Amygdala (tissue), 56 donors: ENCODE measurements around the gene RIPOR3.

ENCODE experiments used
- DNase-seq, 56 donors: peaks; one replicate each; lab custom pipeline; 2025; lab: John Stamatoyannopoulos, UW

Gene RIPOR3

GRCh38 chr20:50595433-50595895 lies 95.9 kb downstream of the RIPOR3 start:
- DNase-seq = no peak

- DNase-seq = no peak
Measured at GRCh38 chr20:50594591-50595432, 96.5 kb downstream of the RIPOR3 start.

DNA sequence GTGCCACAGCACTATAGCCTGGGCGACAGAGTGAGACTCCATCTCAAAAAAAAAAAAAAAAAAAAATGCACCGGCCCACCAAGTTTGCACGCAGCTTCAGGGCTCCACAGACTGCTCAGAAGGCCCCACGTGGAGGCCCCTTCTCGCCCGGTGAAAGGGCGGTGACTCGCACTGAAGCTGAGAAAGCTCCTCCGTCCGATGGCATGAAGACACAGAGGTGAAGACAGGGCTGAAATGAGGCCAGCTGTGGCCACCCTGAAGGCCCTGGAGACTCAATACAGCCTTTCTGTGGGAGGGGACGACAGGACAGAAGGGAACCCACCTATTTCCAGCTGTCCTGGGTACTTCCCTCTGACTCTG lies 97.1 kb downstream of the RIPOR3 start:
- no peak for DNase-seq

GRCh38 chr20:50593005-50593335 lies 98.4 kb downstream of the RIPOR3 start:
- DNase-seq = no peak

GRCh38 chr20:50592282-50593004 lies 98.9 kb downstream of the RIPOR3 start:
- DNase-seq = peak in 2 of 56 donors; percentile 17 to 18

- DNase-seq = no peak
Measured at GRCh38 chr20:50591233-50591852, 100.0 kb downstream of the RIPOR3 start.

- no peak for DNase-seq
Measured at GRCh38 chr20:50590348-50590664, 101.0 kb downstream of the RIPOR3 start.

DNA sequence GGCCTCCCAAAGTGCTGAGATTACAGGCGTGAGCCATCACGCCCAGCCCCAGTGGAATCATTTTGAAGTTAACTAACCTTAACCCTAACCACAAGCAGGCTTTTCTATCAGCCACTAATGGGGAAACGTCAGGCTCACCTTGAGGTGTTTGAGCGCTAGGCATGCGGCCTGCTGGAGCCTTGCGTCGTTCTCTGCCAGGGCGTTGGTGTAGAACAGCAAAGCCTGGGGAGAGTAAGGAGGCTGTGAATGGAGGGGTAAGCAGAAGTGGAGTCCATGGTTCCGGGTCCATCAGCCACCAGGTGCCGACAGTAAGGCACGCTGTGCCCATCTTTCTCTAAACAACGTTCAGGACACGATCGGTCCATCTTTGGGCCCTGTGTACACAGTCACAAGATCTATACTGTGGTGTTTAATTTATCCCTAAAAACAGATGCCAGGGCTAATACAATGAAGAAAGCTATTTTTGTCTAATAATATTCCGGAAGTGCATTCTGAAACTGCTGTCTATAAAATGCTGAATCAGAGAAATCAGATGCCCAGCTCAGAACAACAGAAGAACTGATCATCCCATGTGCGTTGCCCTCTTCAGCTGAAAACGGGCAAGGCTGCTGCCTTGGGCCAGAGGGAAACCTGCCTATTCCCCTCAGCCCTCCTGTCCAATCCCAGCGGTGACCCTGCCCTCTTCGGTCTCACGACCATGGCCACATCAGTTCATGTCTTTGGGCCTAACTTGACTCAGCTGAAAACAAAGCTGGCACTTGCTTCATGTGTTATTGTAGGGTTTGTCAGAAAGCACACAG lies 101.6 kb downstream of the RIPOR3 start:
- no peak for DNase-seq

DNA sequence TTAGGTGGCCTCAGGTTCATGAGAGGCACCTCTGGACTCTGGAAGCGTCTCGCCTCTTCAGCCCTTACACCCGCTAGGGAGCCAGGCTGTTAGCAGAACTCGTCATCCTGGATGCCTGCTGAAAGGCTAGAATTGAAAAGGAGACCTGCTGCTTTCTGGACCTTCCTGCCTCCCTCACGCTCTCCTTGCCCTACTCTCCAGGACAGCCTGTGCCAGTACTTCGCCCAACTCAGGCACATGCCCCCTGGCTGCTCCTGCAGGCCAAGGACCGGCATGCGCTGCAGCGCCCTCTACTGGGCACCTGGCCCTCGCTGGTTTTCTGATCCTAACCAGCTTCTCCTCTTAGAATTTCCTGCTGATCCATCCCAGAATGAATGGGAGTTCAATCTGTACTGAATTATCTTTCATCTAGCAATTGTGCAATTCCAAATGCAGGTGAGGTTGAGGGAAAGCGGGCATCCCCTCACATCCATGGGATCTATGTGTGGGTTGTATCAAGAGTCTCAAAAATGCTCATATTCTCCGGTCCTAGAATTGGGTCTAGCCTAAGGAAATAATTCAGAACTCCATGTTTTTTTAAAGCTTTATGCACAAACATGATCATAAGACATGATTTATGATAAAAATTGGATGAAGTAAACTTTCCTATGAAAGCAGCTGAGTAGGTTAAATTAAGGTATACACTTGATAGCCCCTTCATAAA lies 103.2 kb downstream of the RIPOR3 start:
- peak in 23 of 56 donors; percentile 3 to 69 (median 19) for DNase-seq

DNA sequence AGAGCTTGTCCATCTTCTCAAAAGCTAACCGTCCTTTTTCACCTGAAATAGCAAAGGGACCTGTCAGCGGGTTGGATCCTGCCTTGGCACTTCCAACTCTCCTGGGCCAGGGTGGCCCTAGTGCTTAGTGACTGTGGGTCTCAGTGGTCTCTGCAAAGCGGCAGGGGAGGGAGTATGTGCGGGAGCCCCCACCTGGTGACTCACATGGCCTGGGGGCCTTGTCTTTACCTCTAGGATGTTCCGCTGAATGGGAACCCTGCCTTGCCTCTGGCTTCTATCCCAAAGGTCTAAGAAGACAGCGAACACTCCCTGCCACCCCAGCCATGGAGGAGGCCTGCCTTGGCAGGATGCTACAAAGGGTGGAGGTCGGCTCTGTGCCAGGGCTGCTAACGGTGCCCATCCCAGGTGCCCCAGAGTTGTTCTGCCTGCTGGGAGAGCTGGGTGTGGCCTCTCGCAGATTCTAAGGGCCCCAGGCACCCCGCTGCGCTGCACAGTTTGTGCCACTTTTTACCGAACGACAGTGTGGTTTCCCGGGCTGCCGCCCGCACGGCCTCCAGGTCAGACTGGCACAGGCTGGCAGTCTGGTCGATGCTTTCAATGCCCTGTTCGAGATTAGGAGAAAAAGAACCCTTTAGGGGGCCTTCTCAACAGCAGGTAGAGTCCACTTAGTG lies 103.9 kb downstream of the RIPOR3 start:
- DNase-seq = no peak

- no peak for DNase-seq
Measured at GRCh38 chr20:50586531-50587232, 104.7 kb downstream of the RIPOR3 start.

DNA sequence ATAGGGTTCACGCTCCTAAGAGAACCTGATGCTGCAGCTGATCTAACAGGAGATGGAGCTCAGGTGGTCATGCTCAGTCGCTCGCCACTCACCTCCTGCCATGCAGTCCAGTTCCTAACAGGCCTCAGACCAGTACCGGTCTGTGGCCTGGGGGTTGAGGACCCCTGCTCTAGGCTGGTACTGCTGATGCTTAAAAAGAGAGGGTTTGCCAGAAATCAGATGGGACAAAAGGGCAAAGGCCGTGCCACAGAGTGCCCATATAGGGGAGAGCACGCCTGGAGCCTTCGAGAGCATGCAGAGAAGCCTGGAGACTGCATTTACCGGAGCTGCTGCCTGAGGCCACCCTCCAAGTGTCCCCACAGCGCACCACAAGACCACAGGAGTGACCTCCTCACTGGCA lies 105.7 kb downstream of the RIPOR3 start:
- DNase-seq = no peak

DNA sequence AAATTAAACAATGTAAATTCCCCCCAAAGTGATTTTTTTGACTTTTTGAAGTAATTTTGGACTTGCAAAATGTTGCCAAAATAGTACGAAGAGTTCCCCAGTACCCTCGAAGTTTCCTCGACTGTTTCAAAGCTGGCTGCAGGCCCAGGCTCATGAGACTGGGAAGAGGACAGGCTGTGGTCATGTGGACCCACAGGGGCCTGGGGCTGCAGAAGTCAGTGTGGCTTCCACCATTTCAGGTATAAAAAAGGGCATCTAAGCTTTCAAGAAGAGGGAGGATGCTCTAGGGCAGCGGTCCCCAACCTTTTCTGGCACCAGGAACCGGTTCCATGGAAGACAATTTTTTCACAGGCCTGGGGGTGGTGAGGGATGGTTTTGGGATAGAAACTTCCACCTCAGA lies 106.1 kb downstream of the RIPOR3 start:
- DNase-seq = no peak

- DNase-seq = no peak
Measured at GRCh38 chr20:50584687-50585086, 106.7 kb downstream of the RIPOR3 start.

DNA sequence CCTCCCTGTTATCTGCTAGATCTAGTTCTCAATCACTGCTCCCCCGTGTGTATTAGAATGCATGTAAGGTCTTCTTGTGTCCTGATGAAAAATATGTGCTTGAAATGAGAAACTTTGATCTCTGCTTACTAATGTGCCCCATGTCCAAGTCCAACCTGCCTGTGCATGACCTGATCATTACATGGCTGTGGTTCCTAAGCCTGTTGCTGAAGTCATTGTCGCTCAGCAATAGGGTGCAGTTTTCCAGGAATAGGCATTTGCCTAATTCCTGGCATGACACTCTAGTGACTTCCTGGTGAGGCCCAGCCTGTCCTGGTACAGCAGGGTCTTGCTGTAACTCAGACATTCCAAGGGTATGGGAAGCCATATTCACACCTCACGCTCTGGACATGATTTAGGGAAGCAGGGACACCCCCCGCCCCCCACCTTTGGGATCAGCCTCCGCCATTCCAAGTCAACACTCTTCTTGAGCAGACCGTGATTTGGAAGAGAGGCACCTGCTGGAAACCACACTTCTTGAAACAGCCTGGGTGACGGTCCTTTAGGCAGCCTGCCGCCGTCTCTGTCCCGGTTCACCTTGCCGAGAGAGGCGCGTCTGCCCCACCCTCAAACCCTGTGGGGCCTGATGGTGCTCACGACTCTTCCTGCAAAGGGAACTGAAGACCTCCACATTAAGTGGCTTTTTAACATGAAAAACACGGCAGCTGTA lies 107.7 kb downstream of the RIPOR3 start:
- no peak for DNase-seq

DNA sequence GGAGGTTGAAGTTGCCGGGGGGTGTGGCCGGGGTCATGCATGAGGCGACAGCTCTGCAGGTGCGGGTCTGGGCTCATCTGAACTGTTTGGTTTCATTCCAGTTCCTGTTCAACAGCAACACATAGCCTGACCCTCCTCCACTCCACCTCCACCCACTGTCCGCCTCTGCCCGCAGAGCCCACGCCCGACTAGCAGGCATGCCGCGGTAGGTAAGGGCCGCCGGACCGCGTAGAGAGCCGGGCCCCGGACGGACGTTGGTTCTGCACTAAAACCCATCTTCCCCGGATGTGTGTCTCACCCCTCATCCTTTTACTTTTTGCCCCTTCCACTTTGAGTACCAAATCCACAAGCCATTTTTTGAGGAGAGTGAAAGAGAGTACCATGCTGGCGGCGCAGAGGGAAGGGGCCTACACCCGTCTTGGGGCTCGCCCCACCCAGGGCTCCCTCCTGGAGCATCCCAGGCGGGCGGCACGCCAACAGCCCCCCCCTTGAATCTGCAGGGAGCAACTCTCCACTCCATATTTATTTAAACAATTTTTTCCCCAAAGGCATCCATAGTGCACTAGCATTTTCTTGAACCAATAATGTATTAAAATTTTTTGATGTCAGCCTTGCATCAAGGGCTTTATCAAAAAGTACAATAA lies 108.6 kb downstream of the RIPOR3 start:
- no peak for DNase-seq

GRCh38 chr20:50582092-50582491 lies 109.2 kb downstream of the RIPOR3 start:
- DNase-seq = no peak
